Cerebellar nuclear complex (tissue), 1 donor: ENCODE data around the gene EXOC6B.

Experiments used
- DNase-seq, 2 experiments: peaks; one replicate each; lab custom pipeline; 2025; lab: John Stamatoyannopoulos, UW

The EXOC6B gene

DNA sequence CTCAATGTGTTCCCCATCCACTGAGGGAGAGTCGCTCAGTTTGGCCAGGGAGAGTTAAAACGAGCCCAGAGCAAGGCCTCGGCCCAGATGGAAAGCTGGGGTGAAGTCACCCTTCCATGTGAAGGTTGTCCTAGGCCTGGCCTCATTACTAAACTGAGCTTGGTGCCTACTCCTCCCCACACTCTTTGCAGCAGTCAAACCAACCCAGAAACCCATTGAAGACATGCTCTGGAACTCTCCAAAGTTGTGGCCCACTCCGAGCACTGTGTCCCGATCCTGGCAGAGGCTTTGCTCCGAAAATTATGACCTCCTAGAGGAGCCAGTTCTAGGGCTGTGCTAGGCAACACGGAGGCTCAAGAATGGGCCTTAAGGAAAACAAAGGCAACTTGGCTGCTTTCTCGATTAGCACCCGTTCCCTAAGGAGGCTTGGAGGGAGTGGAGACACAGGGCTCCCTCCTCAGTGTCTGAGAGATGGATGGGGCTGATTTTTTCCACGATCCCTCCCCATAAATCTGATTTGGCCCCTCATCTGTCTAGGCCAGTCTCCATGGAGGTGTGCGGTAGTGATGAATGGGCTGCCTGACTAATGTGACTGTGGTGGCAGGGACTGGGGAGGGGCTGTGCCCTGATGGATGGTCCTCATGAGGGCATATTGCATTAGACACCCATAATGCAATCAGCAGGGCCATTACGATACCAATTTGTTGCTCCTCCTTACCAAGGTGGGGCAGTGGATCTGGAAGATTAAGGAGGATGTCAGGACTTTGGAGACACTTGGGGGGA, 666.4 kb downstream of the EXOC6B start:
- no peak for DNase-seq

DNA sequence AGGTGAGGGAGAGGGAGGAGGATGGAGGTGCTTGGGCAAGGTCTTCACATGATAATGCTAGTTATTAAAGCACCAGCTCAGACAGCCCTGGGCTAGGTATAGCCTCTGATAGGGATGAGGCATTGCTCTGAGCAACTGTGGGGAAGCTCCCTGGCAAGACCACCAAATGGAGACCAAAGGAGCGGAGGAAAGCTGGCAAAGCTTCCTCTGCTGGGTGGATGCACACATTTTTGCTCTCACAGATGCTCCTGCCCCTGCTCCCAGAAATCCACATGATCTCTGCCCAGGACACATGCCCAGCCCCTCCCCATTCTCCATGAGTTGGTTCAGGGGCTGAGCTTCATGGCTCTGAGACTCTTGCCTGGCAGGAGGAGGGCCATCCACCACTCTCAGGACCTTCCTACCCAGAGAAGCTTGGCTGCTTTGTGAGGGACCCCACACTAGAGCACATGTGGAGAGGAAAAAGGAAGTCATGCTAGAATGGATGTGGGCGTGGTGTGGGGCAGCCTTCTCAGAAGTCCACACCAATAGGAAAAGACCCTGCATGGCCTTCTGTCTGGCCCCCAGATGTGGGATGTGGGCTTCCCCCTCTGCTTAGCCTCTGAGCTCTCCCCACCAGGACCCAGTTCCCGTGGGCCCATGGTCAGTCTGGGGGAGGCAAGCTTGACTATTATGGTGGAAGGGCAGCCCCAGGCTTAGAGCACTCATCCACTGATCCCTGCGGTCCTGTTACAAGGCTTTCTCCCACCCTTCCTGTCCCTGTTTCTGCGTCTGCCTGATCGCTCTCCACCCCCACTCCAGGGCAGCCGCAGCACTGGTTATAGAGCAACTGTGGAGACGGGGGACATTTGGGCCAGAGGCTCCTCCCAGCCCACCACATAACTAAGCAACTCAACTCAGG, 667.7 kb downstream of the EXOC6B start:
- no peak for DNase-seq

DNA sequence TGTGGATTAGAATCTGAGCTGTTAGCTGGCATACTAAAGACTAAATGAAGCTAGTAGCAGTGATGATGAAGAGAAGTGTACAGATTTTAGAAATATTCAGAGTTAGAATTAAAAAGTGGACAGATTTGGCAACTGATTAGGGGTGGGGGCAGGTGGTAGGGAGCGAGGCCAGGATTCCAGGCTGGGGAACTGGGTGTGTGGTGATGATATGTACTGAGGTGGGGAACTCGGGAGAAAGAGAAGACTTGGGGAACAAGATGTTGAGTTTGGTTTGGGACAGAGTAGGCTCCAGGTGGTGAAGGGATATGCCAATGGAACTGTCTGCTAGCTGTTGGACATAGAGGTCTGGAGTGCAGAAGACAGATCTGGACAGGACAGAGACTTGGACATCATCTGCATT, 669.0 kb downstream of the EXOC6B start:
- no peak for DNase-seq

DNA sequence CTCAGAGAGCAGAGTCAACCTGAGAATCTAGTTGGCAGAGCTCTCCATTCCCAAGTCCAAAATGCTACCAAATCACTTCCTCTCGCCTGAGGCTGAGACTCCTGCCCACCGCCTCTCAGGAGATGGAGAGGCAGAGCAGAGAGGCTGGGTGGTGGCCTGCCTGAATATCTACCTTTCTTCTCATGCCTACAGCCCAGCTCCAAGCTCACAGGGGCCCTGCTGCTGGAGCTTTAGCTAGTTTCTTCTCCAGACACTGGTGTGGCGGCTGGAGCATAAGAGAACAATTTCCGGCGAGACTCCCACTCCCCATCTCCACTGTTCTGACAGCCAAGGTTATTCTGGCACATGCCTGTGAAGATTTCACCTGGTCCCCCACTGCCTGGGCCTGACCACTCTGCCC, 670.1 kb downstream of the EXOC6B start:
- DNase-seq: no peak

DNA sequence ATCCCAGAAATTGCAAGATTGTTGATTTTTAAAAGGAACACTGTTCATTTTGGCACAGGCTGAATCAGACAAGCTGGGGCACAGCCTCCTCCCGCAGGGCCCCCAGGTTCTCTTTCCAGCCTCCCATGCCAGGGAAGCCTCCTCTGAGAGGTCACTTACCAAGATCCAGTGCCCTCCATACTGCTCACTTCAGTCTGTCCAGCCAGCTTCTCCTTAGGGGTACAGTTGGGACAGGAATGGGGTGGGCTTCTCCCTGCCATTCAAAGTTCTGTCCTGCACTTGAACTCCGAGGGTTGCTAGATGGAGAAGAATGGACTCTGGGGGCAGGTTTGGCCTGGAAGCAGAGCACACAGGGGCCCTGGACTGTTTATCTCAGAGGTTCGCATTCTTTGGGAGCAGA, 670.7 kb downstream of the EXOC6B start:
- DNase-seq: no peak

DNA sequence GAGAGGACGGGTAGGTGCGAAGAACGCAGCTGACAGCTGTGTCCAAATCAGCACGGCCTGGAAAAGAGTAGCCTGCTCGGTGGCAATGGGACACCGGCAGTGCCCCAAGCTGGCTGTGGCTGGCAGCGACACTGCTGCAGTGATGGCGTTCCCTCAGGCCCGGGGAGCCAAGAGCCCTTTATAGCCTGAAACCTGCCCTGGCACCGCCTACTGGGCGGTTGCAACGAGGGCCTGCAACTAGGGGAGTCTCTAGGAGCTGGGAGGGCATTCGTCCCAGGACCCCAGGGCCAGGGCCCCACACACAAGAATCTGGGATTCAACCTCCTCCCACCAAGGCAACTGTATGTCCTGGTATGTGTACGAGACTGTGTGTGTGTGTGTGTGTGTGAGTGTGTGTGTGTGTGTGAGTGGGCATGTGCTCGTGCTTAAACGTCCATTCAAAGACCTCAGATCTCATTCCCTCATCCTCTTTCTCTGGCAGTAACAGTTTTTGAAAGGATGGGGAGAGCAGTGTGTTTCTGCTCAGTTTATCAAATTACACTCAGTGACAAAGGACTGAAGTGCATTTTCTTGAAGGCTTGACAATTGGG, 671.4 kb downstream of the EXOC6B start:
- no peak for DNase-seq

DNA sequence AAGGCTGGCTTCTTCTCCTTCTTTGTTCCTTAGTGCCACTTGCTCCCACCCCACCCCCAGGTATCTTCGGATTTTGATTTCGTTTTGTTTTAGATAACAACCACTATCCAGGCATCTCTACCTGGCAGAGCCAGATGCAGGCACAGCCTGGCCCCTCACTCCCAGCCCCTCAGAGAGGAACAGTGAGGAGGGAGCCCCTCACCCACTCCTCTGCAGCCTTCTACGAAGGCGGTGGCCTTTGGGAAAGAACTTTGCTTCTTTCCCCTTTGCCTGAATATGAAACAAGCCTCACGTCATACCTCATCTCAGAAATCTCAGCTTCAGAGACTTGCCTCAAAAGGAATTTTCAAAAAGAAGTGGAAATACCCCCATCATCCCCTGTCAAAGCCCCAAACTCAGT, 671.9 kb downstream of the EXOC6B start:
- no peak for DNase-seq

DNA sequence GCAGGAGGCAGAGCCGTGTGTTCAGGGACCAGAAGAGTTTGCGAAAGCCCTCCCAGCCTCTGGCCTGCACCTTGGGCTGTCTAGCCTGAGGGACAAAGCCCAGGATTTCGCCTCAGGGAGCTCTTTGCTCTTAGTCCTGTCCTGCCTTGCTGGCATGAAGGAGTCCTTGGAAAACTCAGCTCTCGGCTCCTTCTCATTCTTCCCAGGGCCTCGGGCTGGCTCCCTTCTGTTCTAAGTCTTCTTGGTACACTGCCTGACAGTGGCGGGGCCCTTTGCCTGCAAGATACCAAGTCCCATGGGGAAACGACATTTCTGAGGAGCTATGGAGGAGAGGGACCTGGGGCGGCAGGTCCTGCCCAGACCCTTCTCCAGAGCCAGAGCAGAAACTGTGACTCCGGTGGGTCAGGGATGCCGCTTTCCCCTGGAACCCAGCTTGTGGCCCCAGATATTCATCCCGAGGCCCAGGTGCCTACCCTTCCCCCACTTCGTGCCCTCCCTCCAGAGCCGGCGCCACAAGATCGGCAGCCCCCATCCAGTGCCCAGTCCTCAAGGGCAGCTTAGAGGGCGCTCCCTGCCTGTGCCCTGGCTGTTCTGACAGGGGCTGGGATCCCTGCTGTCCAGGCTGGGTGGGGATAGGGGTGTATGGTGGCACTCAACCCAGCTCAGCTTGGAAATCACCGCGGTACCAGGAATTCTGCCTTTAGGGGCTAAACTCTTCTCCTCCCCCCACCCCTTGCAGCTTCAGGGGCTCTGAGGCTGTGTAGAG, 672.6 kb downstream of the EXOC6B start:
- no peak for DNase-seq

DNA sequence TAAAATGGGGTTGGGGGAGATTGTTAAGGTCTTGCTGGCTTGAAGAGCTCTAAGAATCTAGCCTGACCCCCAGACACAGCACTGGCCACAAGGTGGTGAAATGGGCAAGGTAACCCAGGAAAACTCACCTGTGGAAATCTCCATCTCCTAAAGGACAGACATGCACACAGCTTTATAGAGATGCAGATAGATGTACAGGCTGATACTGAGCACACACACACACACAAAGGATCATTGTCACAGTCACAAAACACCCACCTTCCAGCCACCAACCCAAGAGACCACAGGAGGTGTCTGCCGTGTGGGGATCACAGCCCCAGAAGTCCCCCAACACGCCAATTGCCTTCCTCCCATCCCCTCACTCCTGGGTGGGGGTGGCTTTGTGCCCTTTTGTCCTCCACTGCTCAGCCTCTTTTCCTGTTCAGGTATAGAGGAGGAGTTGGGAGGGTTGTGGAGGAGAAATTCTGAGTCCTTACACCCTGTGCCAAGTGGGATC, 674.9 kb downstream of the EXOC6B start:
- no peak for DNase-seq

DNA sequence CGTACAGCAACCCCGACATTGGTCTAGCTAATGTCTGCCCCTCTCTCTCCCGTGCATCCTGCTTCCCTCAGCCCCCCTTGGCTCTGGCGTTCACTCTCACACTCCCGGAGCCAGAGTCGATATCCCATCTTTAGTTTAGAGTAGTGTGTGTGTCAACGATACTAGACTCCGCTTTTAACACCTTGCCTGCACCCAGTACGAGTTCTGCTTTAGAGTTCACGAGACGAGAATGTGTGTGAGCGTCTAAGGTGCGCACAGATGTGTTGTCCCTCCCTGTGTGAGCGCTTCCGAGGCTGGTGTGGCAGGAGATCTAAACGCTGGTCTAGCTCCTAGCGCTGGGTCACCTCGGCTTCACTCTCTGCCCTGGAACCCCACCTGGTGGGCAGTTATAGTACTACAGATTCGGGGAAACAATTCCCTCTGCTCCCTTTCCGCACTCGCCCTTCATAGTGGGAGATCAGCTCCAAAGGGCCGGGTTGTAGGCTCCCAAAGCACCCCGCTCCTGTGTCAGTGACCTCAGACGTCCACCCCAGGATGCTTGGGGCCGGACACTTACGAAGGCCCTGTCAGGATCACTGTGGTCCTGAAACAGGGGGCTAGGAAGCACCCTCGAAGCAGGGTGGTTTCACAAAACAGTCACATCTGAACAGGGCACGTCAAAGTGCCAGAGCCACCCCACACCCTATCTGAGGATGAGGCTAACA, 675.5 kb downstream of the EXOC6B start:
- peak in 1 of 2 experiments; percentile 23 for DNase-seq

DNA sequence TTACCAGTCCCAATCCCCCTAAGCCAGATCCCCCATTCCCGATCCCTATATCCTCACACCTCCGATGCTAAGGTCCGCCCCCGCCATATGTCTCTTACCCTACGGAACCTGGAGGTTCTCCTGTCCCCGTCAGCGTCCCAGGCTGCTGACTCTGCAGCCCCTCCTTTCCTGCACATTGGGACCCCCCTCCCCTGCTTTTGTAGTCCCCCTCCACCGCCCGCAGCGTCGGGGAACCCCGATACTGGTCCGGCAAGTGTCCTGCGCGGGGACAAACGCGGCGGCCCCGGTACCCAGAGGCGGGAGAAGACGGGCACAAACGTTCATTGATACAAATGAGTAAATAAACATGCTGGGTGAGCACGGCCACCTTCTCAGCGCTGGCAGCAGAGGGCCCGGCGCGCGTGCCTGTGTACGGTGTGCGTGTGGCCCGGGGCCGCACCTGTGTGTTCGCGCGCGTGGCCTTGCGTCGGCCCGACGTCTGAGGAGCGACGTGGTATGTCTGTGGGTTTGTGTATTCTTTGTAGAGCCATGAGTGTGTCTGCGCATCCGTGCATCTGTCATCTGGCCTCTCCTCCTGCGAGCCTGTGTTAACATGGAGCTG, 676.2 kb downstream of the EXOC6B start:
- DNase-seq: no peak

DNA sequence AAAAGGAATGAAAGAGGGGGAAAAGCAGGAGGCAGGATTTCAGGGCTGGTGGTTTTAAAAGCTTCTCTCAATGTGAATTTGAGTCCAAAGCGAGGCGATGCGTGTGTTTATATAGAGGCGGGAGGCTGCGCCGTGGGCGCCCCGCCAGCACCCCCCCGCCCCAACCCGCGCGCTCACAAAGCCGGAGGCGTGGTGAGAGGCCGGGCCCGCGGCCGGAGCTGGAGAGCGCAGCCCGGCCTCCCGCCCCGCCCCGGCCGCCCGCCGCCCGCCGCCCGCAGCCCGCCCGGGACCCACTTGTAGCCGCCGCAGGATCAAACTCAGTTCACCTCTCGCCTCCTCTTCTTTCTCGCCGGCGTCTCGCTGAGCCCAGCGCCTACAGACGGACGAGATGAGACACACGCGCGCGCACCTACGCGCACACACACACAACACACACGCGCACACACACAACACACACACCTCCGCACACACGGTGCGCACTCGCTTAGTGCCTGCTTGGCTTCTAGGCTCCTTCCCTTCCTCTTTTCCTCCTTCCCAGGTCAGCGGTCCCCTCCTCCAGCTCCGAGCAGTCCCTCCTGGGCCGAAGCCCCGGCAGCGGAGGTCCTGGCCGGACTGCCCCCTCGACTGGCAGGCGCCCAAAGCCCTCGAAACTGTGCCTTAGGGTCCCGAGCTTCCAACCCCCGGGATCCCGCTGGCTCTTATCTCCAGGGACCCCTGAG, 676.8 kb downstream of the EXOC6B start:
- no peak for DNase-seq

DNA sequence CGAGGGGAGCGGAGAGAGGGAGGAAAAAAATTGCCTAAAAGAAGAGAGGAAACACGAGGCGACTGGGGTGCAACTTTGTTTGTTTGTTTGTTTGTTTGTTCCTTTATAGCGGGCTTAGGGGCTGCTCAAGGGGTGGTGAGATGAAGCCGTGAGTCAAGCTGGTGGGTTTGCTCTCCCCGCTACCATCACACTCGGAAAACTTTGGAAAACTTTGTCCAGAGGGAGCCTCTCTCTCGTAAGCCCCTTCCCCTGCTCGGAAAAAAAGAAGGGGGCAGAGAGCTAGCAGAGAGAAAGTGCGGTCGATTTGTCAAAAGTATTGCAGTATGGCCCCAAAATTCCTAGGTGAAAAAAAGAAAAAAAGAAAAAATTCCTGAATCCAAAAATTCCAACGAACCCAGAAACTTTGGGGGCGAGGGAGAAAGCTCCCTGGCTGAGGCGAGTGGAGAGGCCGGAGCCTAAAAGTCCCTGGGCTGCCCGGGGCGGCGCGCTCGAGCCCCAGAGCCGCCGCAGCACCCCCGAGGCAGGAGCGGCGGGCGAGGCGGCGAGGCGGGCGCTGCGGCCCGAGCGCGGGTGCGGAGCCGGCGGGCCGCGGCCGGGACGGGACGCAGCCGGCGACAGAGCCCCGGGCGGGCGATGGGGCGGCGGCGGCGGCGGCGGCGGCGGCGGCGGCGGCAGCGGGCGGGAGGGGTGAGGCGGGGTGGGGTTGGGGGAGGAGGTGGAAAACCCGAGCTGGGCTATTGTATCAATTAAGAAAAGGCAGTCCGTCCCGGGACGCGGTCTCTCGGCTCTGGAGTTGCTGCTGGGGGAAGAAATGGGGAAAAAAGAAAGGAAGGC, 677.6 kb downstream of the EXOC6B start:
- no peak for DNase-seq

DNA sequence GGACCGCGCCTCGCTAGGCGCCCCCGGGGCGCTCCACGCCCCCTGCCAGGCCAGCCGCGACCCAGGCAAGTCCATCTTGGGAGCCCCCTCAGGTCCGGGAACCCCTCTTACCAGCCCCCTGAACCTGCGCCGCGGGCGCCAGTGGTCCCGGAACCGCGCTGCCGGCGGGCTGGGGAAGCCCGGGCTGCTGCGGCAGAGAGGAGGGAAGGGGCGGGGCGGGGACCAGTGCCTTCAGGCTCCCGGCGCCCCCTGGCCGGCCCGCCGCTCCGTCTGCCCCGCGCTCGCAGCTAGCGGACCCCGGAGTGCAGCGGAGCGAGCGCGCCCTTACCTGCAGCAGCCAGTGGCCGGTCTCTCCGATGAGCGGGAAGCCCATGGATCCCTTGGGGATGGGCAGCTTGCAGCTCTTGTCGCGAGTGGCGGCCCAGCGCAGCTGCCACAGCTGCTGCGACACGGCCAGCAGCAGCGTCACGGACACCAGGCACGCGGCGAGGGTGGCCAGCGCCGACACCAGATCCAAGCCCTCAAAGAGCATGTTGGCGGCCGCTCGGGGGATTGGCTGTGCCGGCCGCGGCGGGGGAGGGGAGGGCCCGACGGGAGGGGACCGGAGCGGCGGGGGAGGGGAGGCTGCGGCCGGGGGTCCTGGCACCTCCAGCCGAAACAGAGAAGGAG, 678.4 kb downstream of the EXOC6B start, which contains the start of gene CYP26B1:
TSS of gene CYP26B1 (minus strand) at position 560 of the 669 bp plus-strand sequence. CDS start at position 532, 28 bp downstream.
- no peak for DNase-seq

DNA sequence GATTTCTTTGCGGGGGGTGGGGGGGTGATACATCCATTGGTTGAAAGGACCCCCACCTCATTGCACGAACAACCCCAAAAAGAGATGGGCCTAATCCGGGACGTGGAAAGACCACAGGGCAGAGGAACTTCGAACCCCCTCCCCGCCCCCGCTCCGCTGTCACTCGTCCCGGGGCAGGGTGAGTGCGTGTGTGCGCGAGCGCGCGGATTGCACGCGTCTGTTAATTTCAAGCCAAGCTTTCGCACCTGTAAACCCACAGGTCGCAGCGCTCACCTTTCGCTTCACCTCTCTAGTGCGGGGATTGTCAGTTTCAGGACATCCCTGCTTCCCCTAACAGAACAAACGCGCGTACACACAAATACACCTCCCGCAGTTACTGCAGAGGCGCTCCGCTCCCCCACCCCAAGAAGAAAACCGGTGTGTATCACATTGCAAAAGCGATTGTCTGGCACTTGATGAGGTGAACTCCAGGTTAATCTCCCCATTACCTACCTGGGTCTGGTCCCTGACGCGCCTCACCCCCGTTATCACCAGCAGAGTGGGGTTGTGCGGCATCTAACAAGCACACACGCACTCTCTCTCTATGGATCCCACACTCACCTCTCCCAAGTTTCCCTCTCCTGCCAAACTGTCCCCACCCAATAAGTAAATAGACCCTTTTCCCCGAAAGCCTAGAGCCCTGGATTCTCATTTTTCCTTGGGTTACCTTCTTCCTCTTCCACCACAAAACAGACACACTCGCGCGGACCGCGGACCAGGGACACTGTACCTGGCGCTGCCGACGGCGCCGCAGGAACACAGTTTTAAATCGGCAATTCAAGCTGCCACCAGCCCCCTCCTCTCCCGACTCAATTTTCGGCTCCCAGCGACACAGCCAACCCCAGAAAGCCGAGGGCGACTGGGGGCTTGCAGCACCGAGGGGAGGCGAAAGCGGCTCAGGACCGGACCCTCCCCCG, 679.2 kb downstream of the EXOC6B start:
- DNase-seq: no peak

DNA sequence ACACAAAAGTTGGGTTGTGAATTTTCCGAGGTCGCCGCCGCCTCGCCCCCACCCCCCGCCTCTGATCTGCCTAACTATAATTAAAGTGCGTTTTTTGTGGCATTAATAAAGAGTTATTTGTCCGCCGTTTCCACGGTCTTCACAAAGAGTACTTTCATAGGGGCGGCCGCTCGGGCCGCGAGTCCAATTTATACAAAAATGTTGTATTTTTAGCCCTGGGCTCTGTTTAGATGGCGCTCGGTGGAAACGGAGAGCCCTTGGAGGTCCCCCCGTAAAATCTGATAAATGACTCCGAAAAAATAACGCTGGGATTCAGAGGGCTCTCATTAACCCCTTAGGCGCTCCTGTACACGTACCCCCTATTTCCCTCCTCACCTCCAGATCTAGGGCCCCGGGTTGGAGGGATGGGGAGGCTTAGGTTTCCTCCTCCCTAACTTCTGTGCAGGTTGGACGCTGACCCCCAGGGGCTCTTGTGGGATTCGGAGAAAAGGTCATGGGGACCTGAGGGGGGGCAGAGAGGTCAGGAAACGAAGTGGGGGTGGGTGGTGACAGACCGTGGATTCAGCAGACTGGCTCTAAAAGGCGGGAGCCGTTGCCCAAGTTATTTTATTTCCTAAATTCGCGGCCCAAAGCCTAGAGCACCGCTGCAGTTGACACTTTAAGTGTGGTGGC, 680.0 kb downstream of the EXOC6B start:
- no peak for DNase-seq

DNA sequence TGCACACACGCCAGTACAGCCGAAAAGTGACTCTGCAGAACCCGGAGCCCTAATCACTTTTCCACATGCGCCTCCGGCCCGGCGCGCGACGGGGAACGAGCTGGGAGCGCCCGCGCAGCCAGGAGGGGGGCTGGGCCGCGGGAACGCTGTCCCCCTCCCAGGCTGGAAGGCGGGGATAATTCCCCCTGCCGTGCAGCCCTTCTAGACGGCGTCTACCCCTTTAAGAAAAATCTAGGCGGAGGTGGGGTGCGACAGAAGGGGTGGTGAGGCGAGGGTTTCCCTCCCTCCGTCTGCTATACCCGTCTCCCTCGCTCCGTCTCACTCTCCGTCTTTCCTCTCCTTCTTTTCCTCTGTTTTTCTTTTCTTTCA, 680.6 kb downstream of the EXOC6B start:
- DNase-seq: peak in 1 of 2 experiments; percentile 38
